ENCODE measurements around the gene MYH7.
"Not testable (repeated sequence)": the region's sequence is repeated elsewhere in the genome, so short reads cannot be mapped to it uniquely, and the experiment has no call there.

The MYH7 gene

GRCh38 chr14:23428686-23429495, 6.6 kb downstream of the MYH7 start:
- no peaks in the 10 kb centered on the region for H3K36me3 ChIP-seq (ENCODE audit: insufficient read depth, low read length)
- no peak overlapping the region for H3K4me3 ChIP-seq (ENCODE audit: low read depth, low read length)
- no peak overlapping the region for H2AFZ ChIP-seq (ENCODE audit: low read length, unreplicated experiment)
- no peak overlapping the region for H3K27ac ChIP-seq (ENCODE audit: low read depth, low read length)
- no peaks in the 10 kb centered on the region for H3K4me1 ChIP-seq (ENCODE audit: control insufficient read depth, insufficient read depth, low read length, unreplicated experiment)
- H3K27me3 ChIP-seq (ENCODE audit: insufficient read depth, low read length), result peaks cover 71% of the 10 kb centered on the region
- no peaks in the 10 kb centered on the region for H3K79me2 ChIP-seq (ENCODE audit: control insufficient read depth, insufficient read depth, low read length, unreplicated experiment)

- H3K27ac ChIP-seq (ENCODE audit: low read depth, low read length); H3K36me3 ChIP-seq (ENCODE audit: insufficient read depth, low read length); H2AFZ ChIP-seq (ENCODE audit: low read length, unreplicated experiment); H3K4me3 ChIP-seq (ENCODE audit: low read depth, low read length); H3K79me2 ChIP-seq (ENCODE audit: control insufficient read depth, insufficient read depth, low read length, unreplicated experiment); H3K4me1 ChIP-seq (ENCODE audit: control insufficient read depth, insufficient read depth, low read length, unreplicated experiment): not testable (repeated sequence)
- H3K27me3 ChIP-seq (ENCODE audit: insufficient read depth, low read length), result peaks cover 60% of the 10 kb centered on the region
Measured at GRCh38 chr14:23425798-23426197, 9.7 kb downstream of the MYH7 start.

GRCh38 chr14:23425169-23425568, 10.3 kb downstream of the MYH7 start:
- H3K36me3 ChIP-seq (ENCODE audit: insufficient read depth, low read length), result no peaks in the 10 kb centered on the region
- H3K79me2 ChIP-seq (ENCODE audit: control insufficient read depth, insufficient read depth, low read length, unreplicated experiment), result no peaks in the 10 kb centered on the region
- H3K27me3 ChIP-seq (ENCODE audit: insufficient read depth, low read length), result peaks cover 59% of the 10 kb centered on the region
- no peak overlapping the region for H3K27ac ChIP-seq (ENCODE audit: low read depth, low read length)
- no peaks in the 10 kb centered on the region for H3K4me1 ChIP-seq (ENCODE audit: control insufficient read depth, insufficient read depth, low read length, unreplicated experiment)
- H2AFZ ChIP-seq (ENCODE audit: low read length, unreplicated experiment), result no peak overlapping the region
- no peak overlapping the region for H3K4me3 ChIP-seq (ENCODE audit: low read depth, low read length)

- no peak overlapping the region for H3K4me3 ChIP-seq (ENCODE audit: low read depth, low read length)
- no peak overlapping the region for H2AFZ ChIP-seq (ENCODE audit: low read length, unreplicated experiment)
- H3K36me3 ChIP-seq (ENCODE audit: insufficient read depth, low read length), result no peaks in the 10 kb centered on the region
- H3K27ac ChIP-seq (ENCODE audit: low read depth, low read length), result no peak overlapping the region
- H3K27me3 ChIP-seq (ENCODE audit: insufficient read depth, low read length), result peaks cover 64% of the 10 kb centered on the region
- H3K4me1 ChIP-seq (ENCODE audit: control insufficient read depth, insufficient read depth, low read length, unreplicated experiment), result no peaks in the 10 kb centered on the region
- no peaks in the 10 kb centered on the region for H3K79me2 ChIP-seq (ENCODE audit: control insufficient read depth, insufficient read depth, low read length, unreplicated experiment)
Measured at GRCh38 chr14:23423657-23424056, 11.8 kb downstream of the MYH7 start.

- H3K27ac ChIP-seq (ENCODE audit: low read depth, low read length), result no peak overlapping the region
- no peaks in the 10 kb centered on the region for H3K4me1 ChIP-seq (ENCODE audit: control insufficient read depth, insufficient read depth, low read length, unreplicated experiment)
- H3K79me2 ChIP-seq (ENCODE audit: control insufficient read depth, insufficient read depth, low read length, unreplicated experiment), result no peaks in the 10 kb centered on the region
- H3K27me3 ChIP-seq (ENCODE audit: insufficient read depth, low read length), result peaks cover 72% of the 10 kb centered on the region
- no peaks in the 10 kb centered on the region for H3K36me3 ChIP-seq (ENCODE audit: insufficient read depth, low read length)
- H2AFZ ChIP-seq (ENCODE audit: low read length, unreplicated experiment), result no peak overlapping the region
- H3K4me3 ChIP-seq (ENCODE audit: low read depth, low read length), result no peak overlapping the region
Measured at GRCh38 chr14:23421594-23421993, 13.9 kb downstream of the MYH7 start.

GRCh38 chr14:23419646-23420045, 15.8 kb downstream of the MYH7 start:
- not testable (repeated sequence) for H3K4me1 ChIP-seq (ENCODE audit: control insufficient read depth, insufficient read depth, low read length, unreplicated experiment); H2AFZ ChIP-seq (ENCODE audit: low read length, unreplicated experiment); H3K79me2 ChIP-seq (ENCODE audit: control insufficient read depth, insufficient read depth, low read length, unreplicated experiment); H3K27ac ChIP-seq (ENCODE audit: low read depth, low read length); H3K36me3 ChIP-seq (ENCODE audit: insufficient read depth, low read length); H3K4me3 ChIP-seq (ENCODE audit: low read depth, low read length)
- H3K27me3 ChIP-seq (ENCODE audit: insufficient read depth, low read length), result peaks cover 80% of the 10 kb centered on the region

GRCh38 chr14:23418021-23418420, 17.4 kb downstream of the MYH7 start:
- Histone ChIP-seq H3K4me3 (ENCODE audit: low read depth, low read length) (no peak overlapping the region), H3K79me2 (ENCODE audit: control insufficient read depth, insufficient read depth, low read length, unreplicated experiment) (no peaks in the 10 kb centered on the region), H3K27me3 (ENCODE audit: insufficient read depth, low read length) (peaks cover 72% of the 10 kb centered on the region), H2AFZ (ENCODE audit: low read length, unreplicated experiment) (no peak overlapping the region), H3K27ac (ENCODE audit: low read depth, low read length) (no peak overlapping the region), H3K4me1 (ENCODE audit: control insufficient read depth, insufficient read depth, low read length, unreplicated experiment) (no peaks in the 10 kb centered on the region), H3K36me3 (ENCODE audit: insufficient read depth, low read length) (no peaks in the 10 kb centered on the region)

GRCh38 chr14:23417269-23417668, 18.2 kb downstream of the MYH7 start:
- not testable (repeated sequence) for H2AFZ ChIP-seq (ENCODE audit: low read length, unreplicated experiment); H3K36me3 ChIP-seq (ENCODE audit: insufficient read depth, low read length); H3K4me3 ChIP-seq (ENCODE audit: low read depth, low read length); H3K4me1 ChIP-seq (ENCODE audit: control insufficient read depth, insufficient read depth, low read length, unreplicated experiment); H3K27ac ChIP-seq (ENCODE audit: low read depth, low read length); H3K79me2 ChIP-seq (ENCODE audit: control insufficient read depth, insufficient read depth, low read length, unreplicated experiment)
- H3K27me3 ChIP-seq (ENCODE audit: insufficient read depth, low read length), result peaks cover 77% of the 10 kb centered on the region

- Histone ChIP-seq H2AFZ (ENCODE audit: low read length, unreplicated experiment) (no peak overlapping the region), H3K27ac (ENCODE audit: low read depth, low read length) (no peak overlapping the region), H3K36me3 (ENCODE audit: insufficient read depth, low read length) (no peaks in the 10 kb centered on the region), H3K4me1 (ENCODE audit: control insufficient read depth, insufficient read depth, low read length, unreplicated experiment) (no peaks in the 10 kb centered on the region), H3K4me3 (ENCODE audit: low read depth, low read length) (no peak overlapping the region), H3K27me3 (ENCODE audit: insufficient read depth, low read length) (peaks cover 78% of the 10 kb centered on the region), H3K79me2 (ENCODE audit: control insufficient read depth, insufficient read depth, low read length, unreplicated experiment) (no peaks in the 10 kb centered on the region)
Measured at GRCh38 chr14:23416801-23417200, 18.7 kb downstream of the MYH7 start.

GRCh38 chr14:23415821-23416778, 19.4 kb downstream of the MYH7 start:
- Histone ChIP-seq H3K36me3 (ENCODE audit: insufficient read depth, low read length) (no peaks in the 10 kb centered on the region), H3K79me2 (ENCODE audit: control insufficient read depth, insufficient read depth, low read length, unreplicated experiment) (no peaks in the 10 kb centered on the region), H2AFZ (ENCODE audit: low read length, unreplicated experiment) (no peak overlapping the region), H3K27me3 (ENCODE audit: insufficient read depth, low read length) (peaks cover 78% of the 10 kb centered on the region), H3K4me1 (ENCODE audit: control insufficient read depth, insufficient read depth, low read length, unreplicated experiment) (no peaks in the 10 kb centered on the region), H3K4me3 (ENCODE audit: low read depth, low read length) (no peak overlapping the region), H3K27ac (ENCODE audit: low read depth, low read length) (no peak overlapping the region)
